GM18867 (cell line): ENCODE measurements around the gene CERS6.

Experiments used
- ATAC-seq: cut with Tn5 transposase; IDR thresholded peaks from one replicate; pipeline ENCODE4 v1.9.1; 2021; ENCODE audit warnings: mild to moderate bottlenecking, moderate library complexity; ENCODE audit not compliant: unreplicated experiment

Gene CERS6

DNA sequence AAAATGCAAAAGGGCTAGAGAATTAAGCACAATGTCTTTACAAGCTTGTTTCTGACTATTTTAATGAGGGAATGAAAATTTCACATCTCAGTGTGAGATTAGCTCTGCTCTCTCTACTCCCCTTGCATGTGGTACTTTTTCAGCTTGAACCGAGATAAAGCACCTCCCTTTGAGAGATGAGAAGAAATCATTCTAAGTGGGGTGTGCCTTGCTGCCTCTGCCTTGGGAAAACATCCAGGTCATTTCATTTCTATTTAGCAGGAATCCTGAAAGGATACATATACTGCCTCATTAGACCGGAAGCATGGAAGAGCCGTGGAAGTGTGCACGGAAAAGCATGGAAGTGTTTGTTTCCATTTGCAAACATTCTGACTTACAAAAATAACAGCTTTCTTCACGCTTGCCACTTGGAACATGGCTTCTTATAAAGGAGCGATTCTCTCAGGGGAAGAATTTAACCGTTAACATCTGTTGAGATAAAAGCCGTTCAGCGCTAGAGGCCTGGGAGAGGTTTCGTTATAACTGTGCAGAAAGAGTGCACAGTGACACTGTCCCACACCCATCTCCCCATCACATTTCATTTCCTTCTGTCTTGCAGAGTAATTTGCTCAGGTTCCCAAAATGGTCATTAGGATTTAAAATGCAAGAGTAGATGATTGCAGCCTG is 363.1 kb downstream of the CERS6 start:
- ATAC-seq, result no peak

DNA sequence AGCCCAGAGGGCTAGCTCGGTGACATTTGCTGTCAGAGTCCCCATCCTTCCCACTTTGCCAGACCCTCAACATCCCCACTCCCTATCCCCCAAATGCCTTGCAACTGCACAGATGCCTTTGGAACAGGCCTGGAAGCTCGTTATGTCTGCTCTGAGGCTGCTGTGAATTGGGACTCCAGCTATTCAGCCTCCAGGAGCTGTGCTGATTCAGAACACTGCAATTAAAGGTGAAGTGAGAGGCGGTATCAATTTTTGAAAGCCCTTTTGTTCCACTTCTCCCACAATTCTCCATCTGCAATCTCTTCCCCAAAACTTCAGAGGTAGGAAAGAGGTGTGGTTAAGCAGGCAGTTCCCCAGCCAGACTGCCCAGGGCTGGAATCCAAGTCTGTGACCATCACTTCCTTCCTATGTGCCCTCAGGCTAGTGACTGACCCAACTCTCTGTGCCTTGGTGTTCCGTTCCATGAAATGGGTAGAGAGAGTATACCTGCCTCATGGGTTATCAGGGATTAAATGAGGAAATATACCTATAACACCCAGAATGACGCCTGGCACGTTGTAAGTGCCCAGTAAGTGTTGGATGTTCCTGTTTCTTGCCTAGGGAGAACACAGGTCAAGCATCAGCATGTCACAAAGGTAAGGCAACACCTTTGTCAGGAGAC is 363.9 kb downstream of the CERS6 start:
- ATAC-seq, result no peak

DNA sequence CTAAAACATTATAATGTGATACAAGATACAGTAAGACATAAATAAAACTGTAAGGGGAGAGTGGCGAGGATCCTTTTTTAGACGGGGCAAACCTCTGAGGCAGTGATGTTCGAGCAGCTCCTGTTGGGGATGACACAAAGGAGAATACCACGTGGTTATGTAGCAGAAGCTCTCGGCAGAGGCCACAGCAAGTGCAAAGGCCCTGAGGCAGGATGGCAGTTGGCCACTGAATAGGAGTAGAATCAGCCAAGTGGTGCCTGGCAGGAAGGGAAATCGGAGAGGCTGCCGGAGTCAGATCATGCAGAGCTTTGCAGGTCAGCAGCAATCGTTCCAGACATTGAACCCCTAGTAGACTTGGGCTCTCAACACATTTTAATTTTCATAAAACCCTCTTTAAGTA is 365.5 kb downstream of the CERS6 start:
- ATAC-seq, result no peak

DNA sequence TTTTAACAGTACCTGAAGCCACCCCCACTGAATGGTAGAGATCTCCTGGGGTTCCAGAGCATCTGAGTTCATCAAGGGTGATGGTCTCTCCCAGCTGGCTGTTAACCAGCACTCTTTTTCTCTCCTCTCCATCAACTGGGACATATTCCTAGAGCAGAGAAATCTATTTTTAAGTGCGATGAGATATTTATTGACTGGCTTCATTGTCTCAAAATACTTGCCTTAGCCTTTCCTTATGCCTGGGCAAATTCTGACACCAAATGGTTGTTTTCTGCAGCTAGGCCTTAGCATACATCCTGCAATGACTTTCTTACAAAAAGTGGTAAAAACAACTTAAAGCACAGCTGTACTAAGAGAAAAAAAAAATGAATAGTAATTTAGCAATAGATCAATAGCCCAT is 365.9 kb downstream of the CERS6 start:
- ATAC-seq, result no peak
